Loucy (cell line): Measurements from ENCODE around the gene MC4R.

Experiments
- CTCF ChIP-seq: fragments of 200-600 bp; sonication (generic); conservative IDR thresholded peaks from 2 replicates; pipeline ENCODE4 v1.5.1; 2014; ENCODE audit warnings: mild to moderate bottlenecking, antibody characterized with exemption, low read length
- EZH2phosphoT487 ChIP-seq: fragments of 200-600 bp; IDR thresholded peaks from 2 replicates; pipeline ENCODE4 v1.6.1; 2018; ENCODE audit warnings: antibody characterized with exemption, mild to moderate bottlenecking, moderate library complexity, borderline replicate concordance

GRCh38 chr18:60413944-60414547 lies 41.5 kb upstream of the MC4R start:
- TF ChIP-seq CTCF, result peak; percentile 83
- TF ChIP-seq EZH2phosphoT487, result no peak
